Fibroblast of lung (primary cell): ENCODE results near the gene SPAG9. TPM values are rescaled to one million over a fixed set of nuclear protein-coding genes. Genes with fewer than 3 reads are reported as not detected.
"Not testable (repeated sequence)": the region's sequence is repeated elsewhere in the genome, so short reads cannot be mapped to it uniquely, and the experiment has no call there.

Source experiments
- DNase-seq, 2 donors: peaks; one replicate each; pipeline versions ENCODE4 v3.0.0 to v3.0.0-alpha.2; 2010; ENCODE audit warnings: low read depth in 2 of 2
- H2AFZ ChIP-seq: 2 replicates; pipeline ENCODE4 v1.5.1; 2012; ENCODE audit warnings: low read length, control low read depth, inconsistent platforms
- H3K27ac ChIP-seq: 2 replicates; pipeline ENCODE4 v1.5.1; 2011; ENCODE audit warnings: low read length, control low read depth; ENCODE audit not compliant: insufficient read depth
- H3K27me3 ChIP-seq: 2 replicates; pipeline ENCODE4 v1.5.1; 2011; ENCODE audit warnings: mild to moderate bottlenecking, low read length; ENCODE audit not compliant: control insufficient read depth, insufficient read depth
- H3K36me3 ChIP-seq: 2 replicates; pipeline ENCODE4 v1.5.1; 2011; ENCODE audit warnings: low read length; ENCODE audit not compliant: control insufficient read depth, insufficient read depth
- H3K4me1 ChIP-seq: 2 replicates; pipeline ENCODE4 v1.5.1; 2011; ENCODE audit warnings: low read length; ENCODE audit not compliant: control insufficient read depth, insufficient read depth; ENCODE audit errors: extremely low read depth
- H3K4me2 ChIP-seq: 2 replicates; pipeline ENCODE4 v1.5.1; 2011; ENCODE audit warnings: low read length, control low read depth; ENCODE audit not compliant: insufficient read depth; ENCODE audit errors: extremely low read depth
- H3K4me3 ChIP-seq, 4 experiments: fragments of 200-600 bp in 1 of 4; sonication (generic) in 1 of 4; replicated peaks in 1 of 4; 2 replicates each; pipeline ENCODE4 v1.5.1; 2011 to 2016; ENCODE audit warnings: low read length in 4 of 4, low read depth in 3 of 4, mild to moderate bottlenecking in 3 of 4, control low read depth in 2 of 4, inconsistent platforms in 1 of 4, mixed read lengths in 1 of 4; ENCODE audit not compliant: insufficient read depth in 1 of 4; ENCODE audit errors: control extremely low read depth in 1 of 4
- H3K79me2 ChIP-seq: 2 replicates; pipeline ENCODE4 v1.5.1; 2012; ENCODE audit warnings: mild to moderate bottlenecking, low read length, inconsistent platforms; ENCODE audit not compliant: control insufficient read depth, insufficient read depth
- H3K9ac ChIP-seq: 2 replicates; pipeline ENCODE4 v1.5.1; 2011; ENCODE audit warnings: mild to moderate bottlenecking, low read length, control low read depth; ENCODE audit not compliant: insufficient read depth
- H3K9me3 ChIP-seq: 2 replicates; pipeline ENCODE4 v1.5.1; 2012; ENCODE audit warnings: low read depth, low read length; ENCODE audit not compliant: control insufficient read depth, insufficient read depth
- H4K20me1 ChIP-seq: 2 replicates; pipeline ENCODE4 v1.5.1; 2011; ENCODE audit warnings: low read length; ENCODE audit not compliant: control insufficient read depth, insufficient read depth; ENCODE audit errors: extremely low read depth
- CTCF ChIP-seq, 2 donors: IDR thresholded peaks in 1 of 2; conservative IDR thresholded peaks in 1 of 2; 1 replicate in 1 of 2; 2 replicates in 1 of 2; pipeline ENCODE4 v1.5.1; 2011 to 2012; ENCODE audit warnings: low read length in 2 of 2, control low read depth in 1 of 2, inconsistent platforms in 1 of 2, low read depth in 1 of 2, mild to moderate bottlenecking in 1 of 2
- EZH2 ChIP-seq: IDR thresholded peaks from 2 replicates; pipeline ENCODE4 v1.5.1; 2012; ENCODE audit warnings: low read length, control low read depth, mild to moderate bottlenecking; ENCODE audit errors: missing control alignments
- polyA plus RNA-seq, 2 donors: library from polyadenylated mRNA; depleted of rRNA in 1 of 2; stranded (reverse) in 1 of 2; unstranded in 1 of 2; fragments of >200 nt; gene quantifications; 2 replicates each; pipeline ENCODE4 v1.2.1, GENCODE V29; 2011 to 2012; ENCODE audit warnings: missing spikeins in 1 of 2
- total RNA-seq: library from RNA; depleted of rRNA; stranded (reverse); fragments of >200 nt; gene quantifications from 2 replicates; pipeline ENCODE4 v1.2.1, GENCODE V29; 2014

SPAG9 gene
- total and polyA plus RNA-seq, 2 donors (not counting 1 experiment from before 2014, with no cell fraction given) = 49.8 to 126 TPM

GRCh38 chr17:51124640-51125503, 4.2 kb upstream of the SPAG9 start:
- H3K9me3 ChIP-seq = no peaks in the 10 kb centered on the region
- peaks cover 5% of the 10 kb centered on the region for H3K79me2 ChIP-seq
- no peak overlapping the region for H2AFZ ChIP-seq
- TF ChIP-seq CTCF (conservative IDR thresholded peaks at IDR 0.05 in 1 of 2, IDR thresholded peaks at IDR 0.05 in 1 of 2; ENCODE audit: low read depth in 1 of 2, low read length in 2 of 2) = no peak
- no peak for TF ChIP-seq EZH2
- no peak overlapping the region for H3K4me2 ChIP-seq
- H3K36me3 ChIP-seq = no peaks in the 10 kb centered on the region
- no peaks in the 10 kb centered on the region for H3K27me3 ChIP-seq
- no peaks in the 10 kb centered on the region for H4K20me1 ChIP-seq
- no peak for DNase-seq
- peaks cover 2% of the 10 kb centered on the region for H3K4me1 ChIP-seq
- H3K27ac ChIP-seq = no peak overlapping the region
- no peak overlapping the region for H3K4me3 ChIP-seq
- H3K9ac ChIP-seq = no peak overlapping the region

GRCh38 chr17:51122473-51123115, 1.9 kb upstream of the SPAG9 start:
- H3K4me3 ChIP-seq, H4K20me1 ChIP-seq, H3K4me2 ChIP-seq, H3K27ac ChIP-seq, H3K36me3 ChIP-seq, DNase-seq, H3K27me3 ChIP-seq, H2AFZ ChIP-seq, H3K4me1 ChIP-seq, H3K9me3 ChIP-seq, H3K9ac ChIP-seq: not testable (repeated sequence)
- H3K79me2 ChIP-seq = peaks cover 28% of the 10 kb centered on the region

GRCh38 chr17:51121620-51122472, 1.2 kb upstream of the SPAG9 start:
- Histone ChIP-seq H2AFZ (peak overlapping the region; percentile 57), H3K4me1 (peaks cover 7% of the 10 kb centered on the region), H3K4me2 (peak overlapping the region; percentile 67), H3K4me3 (peak overlapping the region in 3 of 4 experiments; percentile 63 to 79 (median 66)), H3K27ac (peak overlapping the region; percentile 98), H3K9me3 (no peaks in the 10 kb centered on the region), H3K9ac (no peak overlapping the region), H4K20me1 (no peaks in the 10 kb centered on the region), H3K79me2 (peaks cover 33% of the 10 kb centered on the region), H3K36me3 (no peaks in the 10 kb centered on the region), H3K27me3 (no peaks in the 10 kb centered on the region)
- no peak for TF ChIP-seq CTCF (conservative IDR thresholded peaks at IDR 0.05 in 1 of 2, IDR thresholded peaks at IDR 0.05 in 1 of 2; ENCODE audit: low read depth in 1 of 2, low read length in 2 of 2)
- no peak for TF ChIP-seq EZH2
- DNase-seq = peak; percentile 91 to 92
